HEK293 (cell line): ENCODE data around the gene SLC44A1.

ENCODE experiments used
- CTCF ChIP-seq: fragments of 450-650 bp; formaldehyde crosslinking; IDR thresholded peaks from 2 replicates; pipeline ENCODE4 v1.5.1; 2016; ENCODE audit warnings: missing biosample characterization, missing genetic modification characterization
- ELK4 ChIP-seq: IDR thresholded peaks from 2 replicates; pipeline ENCODE4 v1.6.1; 2011; ENCODE audit warnings: mild to moderate bottlenecking, low read depth, low read length, borderline replicate concordance
- GLI2 ChIP-seq: fragments of 450-650 bp; formaldehyde crosslinking; IDR thresholded peaks from 2 replicates; pipeline ENCODE4; 2017; ENCODE audit warnings: missing biosample characterization, missing genetic modification characterization, low read depth, borderline replicate concordance
- GLI4 ChIP-seq: fragments of 450-650 bp; formaldehyde crosslinking; IDR thresholded peaks from 2 replicates; pipeline ENCODE4 v1.5.1; 2016; ENCODE audit warnings: missing biosample characterization, missing genetic modification characterization
- PBX3 ChIP-seq: sonication (generic); formaldehyde crosslinking; IDR thresholded peaks from 2 replicates; pipeline ENCODE4 v1.8.1; 2022; ENCODE audit warnings: mild to moderate bottlenecking, moderate library complexity, missing genetic modification reagents
- REST ChIP-seq: fragments of 450-650 bp; formaldehyde crosslinking; IDR thresholded peaks from 2 replicates; pipeline ENCODE4 v1.5.1; 2016; ENCODE audit warnings: missing biosample characterization, missing genetic modification characterization
- ZNF138 ChIP-seq: fragments of 450-650 bp; formaldehyde crosslinking; IDR thresholded peaks from 2 replicates; pipeline ENCODE4 v1.5.1; 2016; ENCODE audit warnings: missing biosample characterization, missing genetic modification characterization, borderline replicate concordance
- ZNF16 ChIP-seq: fragments of 450-650 bp; formaldehyde crosslinking; IDR thresholded peaks from 2 replicates; pipeline ENCODE4 v1.5.1; 2016; ENCODE audit warnings: low read depth, missing biosample characterization, missing genetic modification characterization
- ZNF555 ChIP-seq: fragments of 450-650 bp; formaldehyde crosslinking; conservative IDR thresholded peaks from 2 replicates; pipeline ENCODE4 v1.5.1; 2017; ENCODE audit warnings: missing biosample characterization, mild to moderate bottlenecking, missing genetic modification characterization, inconsistent platforms
- ZNF639 ChIP-seq: fragments of 450-650 bp; formaldehyde crosslinking; IDR thresholded peaks from 2 replicates; pipeline ENCODE4 v1.5.1; 2016; ENCODE audit warnings: missing biosample characterization, missing genetic modification characterization
- ZNF658 ChIP-seq: fragments of 450-650 bp; formaldehyde crosslinking; IDR thresholded peaks from 2 replicates; pipeline ENCODE4; 2016; ENCODE audit warnings: missing biosample characterization, missing genetic modification characterization
- ZNF76 ChIP-seq: fragments of 450-650 bp; formaldehyde crosslinking; IDR thresholded peaks from 2 replicates; pipeline ENCODE4; 2016; ENCODE audit warnings: low read depth, missing biosample characterization, missing genetic modification characterization, borderline replicate concordance
- ZNF830 ChIP-seq: fragments of 450-650 bp; IDR thresholded peaks from 2 replicates; pipeline ENCODE4 v1.5.0; 2018; ENCODE audit warnings: missing biosample characterization, missing genetic modification characterization, low read depth, mild to moderate bottlenecking, moderate library complexity

- no peak for TF ChIP-seq GLI4 (tag by site-specific recombination)
- TF ChIP-seq CTCF (tag by site-specific recombination), result no peak
- TF ChIP-seq ELK4, result no peak
- TF ChIP-seq ZNF830 (tag by site-specific recombination), result no peak
- TF ChIP-seq PBX3 (CRISPR knock-in tag), result no peak
- TF ChIP-seq REST (tag by site-specific recombination), result no peak
- TF ChIP-seq ZNF658 (tag by site-specific recombination), result no peak
- TF ChIP-seq ZNF16, result no peak
- TF ChIP-seq ZNF138 (tag by site-specific recombination), result no peak
- TF ChIP-seq ZNF639, result no peak
- no peak for TF ChIP-seq ZNF555 (tag by site-specific recombination)
- TF ChIP-seq GLI2, result no peak
- no peak for TF ChIP-seq ZNF76 (tag by site-specific recombination)
Measured at GRCh38 chr9:105415662-105415980, 171.2 kb downstream of the SLC44A1 start.
